Measurements from ENCODE around the gene KCNIP2. TPM values are rescaled to one million over a fixed set of nuclear protein-coding genes. Genes with fewer than 3 reads are reported as not detected.

The KCNIP2 gene
- total RNA-seq, 2 donors from 2014 or later = 4.5 to 39.3 TPM

GRCh38 chr10:101867931-101868330 lies 24.3 kb upstream of the KCNIP2 start:
- ATAC-seq (replicated peaks) = no peak
- Mint-ChIP-seq H3K4me3 (no peak overlapping the region), H3K27me3 (no peaks in the 10 kb centered on the region)

GRCh38 chr10:101859530-101859929 lies 15.9 kb upstream of the KCNIP2 start:
- peak overlapping the region; percentile 19 for H3K27ac Mint-ChIP-seq
- no peak for ATAC-seq (replicated peaks)
- H3K27me3 Mint-ChIP-seq = no peaks in the 10 kb centered on the region
- no peak overlapping the region for H3K4me3 Mint-ChIP-seq
- H3K4me1 Mint-ChIP-seq = peaks cover 13% of the 10 kb centered on the region
- H3K36me3 Mint-ChIP-seq (ENCODE audit: low read depth) = peaks cover 38% of the 10 kb centered on the region
- no peaks in the 10 kb centered on the region for H3K9me3 Mint-ChIP-seq

More at GRCh38 chr10:101867931-101868330, 24.3 kb upstream of the KCNIP2 start:
- Mint-ChIP-seq H3K9me3 (no peaks in the 10 kb centered on the region), H3K36me3 (ENCODE audit: low read depth) (peaks cover 26% of the 10 kb centered on the region), H3K27ac (no peak overlapping the region), H3K4me1 (no peaks in the 10 kb centered on the region)

GRCh38 chr10:101858723-101859500 lies 15.3 kb upstream of the KCNIP2 start:
- ATAC-seq (replicated peaks) = peak; percentile 88

GRCh38 chr10:101857802-101858476 lies 14.3 kb upstream of the KCNIP2 start:
- Mint-ChIP-seq H3K27me3 (no peaks in the 10 kb centered on the region), H3K9me3 (no peaks in the 10 kb centered on the region), H3K4me1 (peaks cover 13% of the 10 kb centered on the region), H3K27ac (peak overlapping the region; percentile 19), H3K36me3 (ENCODE audit: low read depth) (peaks cover 35% of the 10 kb centered on the region), H3K4me3 (no peak overlapping the region)
- no peak for ATAC-seq (replicated peaks)

More at GRCh38 chr10:101858723-101859500, 15.3 kb upstream of the KCNIP2 start:
- H3K9me3 Mint-ChIP-seq = no peaks in the 10 kb centered on the region
- peak overlapping the region; percentile 19 for H3K27ac Mint-ChIP-seq
- H3K4me1 Mint-ChIP-seq = peaks cover 13% of the 10 kb centered on the region
- H3K27me3 Mint-ChIP-seq = no peaks in the 10 kb centered on the region
- peaks cover 38% of the 10 kb centered on the region for H3K36me3 Mint-ChIP-seq (ENCODE audit: low read depth)
- no peak overlapping the region for H3K4me3 Mint-ChIP-seq

GRCh38 chr10:101856626-101857025 lies 13.0 kb upstream of the KCNIP2 start:
- ATAC-seq (replicated peaks) = no peak
- H3K4me3 Mint-ChIP-seq = no peak overlapping the region
- H3K4me1 Mint-ChIP-seq = peaks cover 13% of the 10 kb centered on the region
- no peaks in the 10 kb centered on the region for H3K9me3 Mint-ChIP-seq
- no peak overlapping the region for H3K27ac Mint-ChIP-seq
- H3K36me3 Mint-ChIP-seq (ENCODE audit: low read depth) = peaks cover 25% of the 10 kb centered on the region
- H3K27me3 Mint-ChIP-seq = no peaks in the 10 kb centered on the region

GRCh38 chr10:101851411-101852116 lies 8.0 kb upstream of the KCNIP2 start:
- peak overlapping the region; percentile 39 for H3K27ac Mint-ChIP-seq
- no peak for ATAC-seq (replicated peaks)
- no peaks in the 10 kb centered on the region for H3K27me3 Mint-ChIP-seq
- no peaks in the 10 kb centered on the region for H3K4me1 Mint-ChIP-seq
- H3K4me3 Mint-ChIP-seq = no peak overlapping the region
- no peaks in the 10 kb centered on the region for H3K9me3 Mint-ChIP-seq
- peaks cover 39% of the 10 kb centered on the region for H3K36me3 Mint-ChIP-seq (ENCODE audit: low read depth)

- peaks cover 47% of the 10 kb centered on the region for H3K36me3 Mint-ChIP-seq (ENCODE audit: low read depth)
- no peaks in the 10 kb centered on the region for H3K4me1 Mint-ChIP-seq
- H3K9me3 Mint-ChIP-seq = no peaks in the 10 kb centered on the region
- ATAC-seq (replicated peaks) = no peak
- no peak overlapping the region for H3K4me3 Mint-ChIP-seq
- H3K27ac Mint-ChIP-seq = peak overlapping the region; percentile 39
- H3K27me3 Mint-ChIP-seq = no peaks in the 10 kb centered on the region
Measured at GRCh38 chr10:101850749-101851148, 7.1 kb upstream of the KCNIP2 start.

GRCh38 chr10:101848894-101849351 lies 5.3 kb upstream of the KCNIP2 start:
- peaks cover 49% of the 10 kb centered on the region for H3K36me3 Mint-ChIP-seq (ENCODE audit: low read depth)

GRCh38 chr10:101848408-101848807 lies 4.8 kb upstream of the KCNIP2 start:
- H3K9me3 Mint-ChIP-seq = no peaks in the 10 kb centered on the region
- H3K27ac Mint-ChIP-seq = no peak overlapping the region
- H3K36me3 Mint-ChIP-seq (ENCODE audit: low read depth) = peaks cover 49% of the 10 kb centered on the region
- H3K27me3 Mint-ChIP-seq = no peaks in the 10 kb centered on the region
- peaks cover 5% of the 10 kb centered on the region for H3K4me1 Mint-ChIP-seq
- no peak overlapping the region for H3K4me3 Mint-ChIP-seq
- ATAC-seq (replicated peaks) = no peak

More at GRCh38 chr10:101848894-101849351, 5.3 kb upstream of the KCNIP2 start:
- no peak overlapping the region for H3K27ac Mint-ChIP-seq
- no peaks in the 10 kb centered on the region for H3K27me3 Mint-ChIP-seq
- H3K4me3 Mint-ChIP-seq = no peak overlapping the region
- no peaks in the 10 kb centered on the region for H3K9me3 Mint-ChIP-seq
- no peak for ATAC-seq (replicated peaks)
- H3K4me1 Mint-ChIP-seq = peaks cover 5% of the 10 kb centered on the region

- no peak overlapping the region for H3K27ac Mint-ChIP-seq
- no peak overlapping the region for H3K4me3 Mint-ChIP-seq
- H3K27me3 Mint-ChIP-seq = no peaks in the 10 kb centered on the region
- H3K4me1 Mint-ChIP-seq = peaks cover 20% of the 10 kb centered on the region
- H3K9me3 Mint-ChIP-seq = no peaks in the 10 kb centered on the region
- no peak for ATAC-seq (replicated peaks)
- peaks cover 42% of the 10 kb centered on the region for H3K36me3 Mint-ChIP-seq (ENCODE audit: low read depth)
Measured at GRCh38 chr10:101845893-101846292, 2.3 kb upstream of the KCNIP2 start.

- H3K27ac Mint-ChIP-seq = no peak overlapping the region
- H3K9me3 Mint-ChIP-seq = no peaks in the 10 kb centered on the region
- peak overlapping the region; percentile 90 for H3K4me3 Mint-ChIP-seq
- H3K27me3 Mint-ChIP-seq = no peaks in the 10 kb centered on the region
- peaks cover 12% of the 10 kb centered on the region for H3K36me3 Mint-ChIP-seq (ENCODE audit: low read depth)
- ATAC-seq (replicated peaks) = no peak
- H3K4me1 Mint-ChIP-seq = peaks cover 30% of the 10 kb centered on the region
Measured at GRCh38 chr10:101841826-101842225, 1.8 kb downstream of the KCNIP2 start.

- Mint-ChIP-seq H3K4me3 (peak overlapping the region; percentile 90), H3K27ac (peak overlapping the region; percentile 88), H3K4me1 (peaks cover 32% of the 10 kb centered on the region), H3K9me3 (no peaks in the 10 kb centered on the region), H3K27me3 (no peaks in the 10 kb centered on the region), H3K36me3 (ENCODE audit: low read depth) (peaks cover 3% of the 10 kb centered on the region)
- peak; percentile 60 for ATAC-seq (replicated peaks)
Measured at GRCh38 chr10:101840741-101841453, 2.7 kb downstream of the KCNIP2 start.

GRCh38 chr10:101840102-101840684 lies 3.4 kb downstream of the KCNIP2 start:
- peak overlapping the region; percentile 88 for H3K27ac Mint-ChIP-seq
- no peak for ATAC-seq (replicated peaks)
- H3K4me3 Mint-ChIP-seq = peak overlapping the region; percentile 90
- H3K36me3 Mint-ChIP-seq (ENCODE audit: low read depth) = no peaks in the 10 kb centered on the region
- no peaks in the 10 kb centered on the region for H3K9me3 Mint-ChIP-seq
- H3K27me3 Mint-ChIP-seq = no peaks in the 10 kb centered on the region
- peaks cover 36% of the 10 kb centered on the region for H3K4me1 Mint-ChIP-seq
